AG20443 (cell line): ENCODE measurements around the gene ADAMTS17.

Experiments used
- DNase-seq: peaks from one replicate; pipeline ENCODE4 v3.0.0; 2012; ENCODE audit warnings: low spot score, mixed read lengths

ADAMTS17 gene

GRCh38 chr15:100221471-100222348, 120.1 kb downstream of the ADAMTS17 start:
- no peak for DNase-seq

- DNase-seq, result no peak
Observed at GRCh38 chr15:100220058-100220768, 121.6 kb downstream of the ADAMTS17 start.

- no peak for DNase-seq
Observed at GRCh38 chr15:100218434-100218833, 123.3 kb downstream of the ADAMTS17 start.

- no peak for DNase-seq
Observed at GRCh38 chr15:100216182-100216581, 125.6 kb downstream of the ADAMTS17 start.

- DNase-seq, result no peak
Observed at GRCh38 chr15:100215843-100216169, 126.0 kb downstream of the ADAMTS17 start.

GRCh38 chr15:100215031-100215842, 126.5 kb downstream of the ADAMTS17 start:
- DNase-seq, result no peak

GRCh38 chr15:100211855-100212850, 129.6 kb downstream of the ADAMTS17 start:
- no peak for DNase-seq

- no peak for DNase-seq
Observed at GRCh38 chr15:100210338-100210737, 131.4 kb downstream of the ADAMTS17 start.

- DNase-seq, result no peak
Observed at GRCh38 chr15:100208921-100209603, 132.7 kb downstream of the ADAMTS17 start.

GRCh38 chr15:100207053-100207452, 134.7 kb downstream of the ADAMTS17 start:
- no peak for DNase-seq

GRCh38 chr15:100206643-100207042, 135.1 kb downstream of the ADAMTS17 start:
- no peak for DNase-seq

- DNase-seq, result no peak
Observed at GRCh38 chr15:100205549-100206295, 136.1 kb downstream of the ADAMTS17 start.

- DNase-seq, result no peak
Observed at GRCh38 chr15:100204771-100205170, 137.0 kb downstream of the ADAMTS17 start.

GRCh38 chr15:100204211-100204610, 137.6 kb downstream of the ADAMTS17 start:
- no peak for DNase-seq

- DNase-seq, result no peak
Observed at GRCh38 chr15:100202309-100202960, 139.3 kb downstream of the ADAMTS17 start.

GRCh38 chr15:100201376-100202280, 140.1 kb downstream of the ADAMTS17 start:
- DNase-seq, result no peak

- no peak for DNase-seq
Observed at GRCh38 chr15:100200287-100200880, 141.4 kb downstream of the ADAMTS17 start.

GRCh38 chr15:100199711-100200286, 142.0 kb downstream of the ADAMTS17 start:
- no peak for DNase-seq
